Breast epithelium (tissue), 3 donors: ENCODE measurements around the gene PRKCE.

Experiments used
- CTCF ChIP-seq, 3 donors: fragments of 450-650 bp; IDR thresholded peaks; one replicate each; pipeline ENCODE4 v1.5.1; 2016 to 2017; ENCODE audit warnings: antibody characterized with exemption in 3 of 3, mild to moderate bottlenecking in 3 of 3, moderate library complexity in 3 of 3
- POLR2A ChIP-seq: fragments of 450-650 bp; IDR thresholded peaks from one replicate; pipeline ENCODE4 v1.6.1; 2016; ENCODE audit warnings: antibody characterized with exemption, mild to moderate bottlenecking, moderate library complexity
- POLR2AphosphoS5 ChIP-seq, 3 donors: sonication (generic); formaldehyde crosslinking; IDR thresholded peaks; one replicate each; pipeline ENCODE4 v1.6.1; 2017; ENCODE audit warnings: antibody characterized with exemption in 3 of 3

- TF ChIP-seq CTCF (IDR thresholded peaks at IDR 0.05), result no peak
- no peak for TF ChIP-seq POLR2A
- TF ChIP-seq POLR2AphosphoS5 (IDR thresholded peaks at IDR 0.05), result no peak
These were observed 211.4 kb downstream of the PRKCE start for GRCh38 chr2:45862843-45863242.
